ENCODE results near the gene NDUFS6.

Gene NDUFS6

GRCh38 chr5:1818784-1819183 lies 17.6 kb downstream of the NDUFS6 start:
- no peak for DNase-seq

DNA sequence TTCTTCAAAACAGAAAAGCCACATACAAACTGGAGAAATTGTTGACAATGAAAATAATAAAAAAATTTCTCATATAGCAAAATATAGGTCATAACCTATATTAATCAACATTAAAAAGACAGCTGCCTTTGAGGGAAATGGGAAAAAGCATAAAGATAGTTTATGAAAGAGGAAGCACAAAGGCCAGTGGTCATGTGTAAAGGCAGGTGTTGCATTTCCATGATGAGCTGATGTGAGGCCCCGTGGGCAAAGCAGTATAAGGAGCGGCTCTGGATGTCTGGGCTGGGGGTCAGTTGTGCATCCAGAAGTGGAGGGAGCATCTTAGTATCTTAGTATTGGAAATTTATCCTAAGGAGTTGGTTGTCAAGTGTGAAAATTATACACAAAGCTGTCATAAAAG lies 18.3 kb downstream of the NDUFS6 start:
- no peak for DNase-seq

DNA sequence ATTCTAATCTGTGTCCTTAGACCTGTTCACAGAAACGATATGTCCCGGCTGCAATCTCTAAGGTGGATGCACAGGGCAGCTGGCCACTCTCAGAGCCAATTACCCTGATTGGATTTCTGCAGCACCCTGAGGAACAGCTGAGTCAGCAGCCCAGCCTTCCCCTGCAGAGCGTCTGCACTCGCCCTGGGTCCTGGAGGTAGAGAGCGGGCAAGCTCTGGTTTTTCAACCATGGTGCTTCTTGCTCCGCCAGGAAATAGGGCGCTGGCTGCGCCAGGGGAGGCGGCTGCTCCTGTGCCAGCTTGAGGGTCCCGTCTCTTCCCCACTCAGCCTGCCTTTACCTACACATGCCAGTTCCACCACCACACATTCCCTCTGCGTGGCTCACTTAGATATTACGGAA lies 19.2 kb downstream of the NDUFS6 start:
- DNase-seq: no peak

DNA sequence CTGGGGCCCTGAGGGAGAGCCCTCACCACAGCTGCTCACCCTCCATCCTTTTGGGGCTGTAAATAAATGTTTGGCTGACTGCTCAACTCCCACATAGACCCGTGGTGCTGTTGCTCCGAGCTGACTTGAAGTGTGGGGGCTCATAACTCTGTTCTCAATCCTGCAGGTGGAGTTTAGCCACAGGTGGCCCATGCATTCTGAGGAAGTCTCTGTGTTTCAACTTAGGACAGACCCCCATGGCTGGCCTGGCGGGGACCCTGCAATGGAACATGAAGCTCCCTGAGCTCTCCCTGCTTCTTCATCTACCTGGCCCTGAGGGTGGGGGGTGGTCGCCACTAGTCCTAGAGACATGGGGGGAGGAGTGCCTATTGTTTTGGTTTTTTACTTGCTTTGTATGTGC lies 19.7 kb downstream of the NDUFS6 start:
- DNase-seq: no peak

DNA sequence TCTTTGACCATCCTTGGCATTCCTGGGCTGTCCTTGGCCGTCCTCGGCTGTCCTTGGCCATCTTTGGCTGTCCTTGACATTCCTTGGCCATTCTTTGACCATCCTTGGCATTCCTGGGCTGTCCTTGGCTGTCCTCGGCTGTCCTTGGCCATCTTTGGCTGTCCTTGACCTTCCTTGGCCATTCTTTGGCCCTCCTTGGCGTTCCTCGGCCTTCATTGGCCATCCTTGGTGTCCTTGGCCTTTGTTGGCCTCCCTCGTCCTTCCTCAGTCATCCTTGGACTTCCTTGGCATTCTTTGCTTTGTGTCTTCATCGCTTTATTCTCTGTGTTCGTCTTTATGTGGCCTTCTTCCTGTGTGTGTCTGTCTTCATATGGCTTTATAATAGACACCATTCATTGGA lies 20.7 kb downstream of the NDUFS6 start:
- no peak for DNase-seq

DNA sequence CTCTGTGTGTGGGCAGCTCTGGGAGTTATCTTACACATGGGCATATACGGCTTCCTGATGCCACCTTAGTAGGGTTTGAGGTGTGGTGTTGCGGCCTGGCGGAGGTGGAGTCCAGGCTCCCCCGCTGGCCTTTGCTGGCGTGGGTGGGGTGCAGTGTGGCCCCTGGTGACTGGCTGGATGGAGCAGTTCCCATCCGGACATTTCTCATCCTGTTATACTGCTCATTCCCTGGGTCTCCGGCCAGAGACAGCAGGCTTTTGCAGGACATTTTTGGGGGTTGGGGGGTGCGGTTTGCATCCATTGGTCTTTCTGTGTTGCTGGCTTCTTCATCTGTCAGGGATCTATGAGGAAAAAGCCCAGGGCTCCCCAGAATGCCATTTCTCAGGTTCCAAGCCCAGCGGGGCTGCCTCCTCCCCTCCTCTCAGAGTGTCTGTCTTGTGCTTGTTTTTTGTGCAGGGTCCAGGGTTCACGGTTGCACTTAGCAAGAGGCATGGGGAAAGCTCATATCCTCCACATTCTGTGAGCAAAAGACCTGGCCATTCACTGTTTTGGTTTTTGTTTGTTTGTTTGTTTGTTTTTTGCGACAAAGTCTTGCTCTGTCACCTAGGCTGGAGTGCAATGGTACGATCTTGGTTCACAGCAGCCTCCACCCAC lies 22.3 kb downstream of the NDUFS6 start:
- no peak for DNase-seq

DNA sequence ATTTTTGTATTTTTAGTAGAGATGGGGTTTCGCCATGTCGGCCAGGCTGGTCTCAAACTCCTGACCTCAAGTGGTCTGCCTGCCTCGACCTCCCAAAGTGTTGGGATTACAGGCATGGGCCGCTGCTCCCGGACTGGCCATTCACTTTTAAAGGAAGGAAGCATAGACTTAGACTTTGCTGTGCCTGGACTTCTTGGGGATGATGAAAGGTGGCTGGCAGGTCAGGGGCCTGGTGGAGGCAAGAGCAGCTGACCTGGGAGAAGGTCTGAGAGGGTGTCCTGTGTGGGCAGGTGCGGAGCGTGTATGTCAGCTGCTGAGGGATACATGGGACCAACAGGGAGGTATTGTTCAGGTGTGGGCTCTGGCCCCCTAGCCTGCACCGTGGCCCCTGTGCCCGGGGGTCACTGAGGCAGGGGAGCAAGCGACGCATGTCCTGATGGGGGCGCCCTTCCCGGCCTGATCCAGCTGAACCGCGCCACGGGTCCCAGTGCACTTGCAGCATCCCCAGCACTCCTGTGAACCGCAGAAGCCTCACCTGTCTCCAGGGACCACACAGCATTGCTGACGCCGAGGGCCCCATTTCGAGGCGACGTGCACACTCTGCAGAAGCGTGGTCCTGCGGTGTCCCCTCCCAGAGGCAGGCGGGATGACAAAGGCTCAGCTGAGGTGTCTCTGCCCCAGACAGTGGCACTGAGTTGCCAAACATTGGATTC lies 23.1 kb downstream of the NDUFS6 start:
- no peak for DNase-seq

DNA sequence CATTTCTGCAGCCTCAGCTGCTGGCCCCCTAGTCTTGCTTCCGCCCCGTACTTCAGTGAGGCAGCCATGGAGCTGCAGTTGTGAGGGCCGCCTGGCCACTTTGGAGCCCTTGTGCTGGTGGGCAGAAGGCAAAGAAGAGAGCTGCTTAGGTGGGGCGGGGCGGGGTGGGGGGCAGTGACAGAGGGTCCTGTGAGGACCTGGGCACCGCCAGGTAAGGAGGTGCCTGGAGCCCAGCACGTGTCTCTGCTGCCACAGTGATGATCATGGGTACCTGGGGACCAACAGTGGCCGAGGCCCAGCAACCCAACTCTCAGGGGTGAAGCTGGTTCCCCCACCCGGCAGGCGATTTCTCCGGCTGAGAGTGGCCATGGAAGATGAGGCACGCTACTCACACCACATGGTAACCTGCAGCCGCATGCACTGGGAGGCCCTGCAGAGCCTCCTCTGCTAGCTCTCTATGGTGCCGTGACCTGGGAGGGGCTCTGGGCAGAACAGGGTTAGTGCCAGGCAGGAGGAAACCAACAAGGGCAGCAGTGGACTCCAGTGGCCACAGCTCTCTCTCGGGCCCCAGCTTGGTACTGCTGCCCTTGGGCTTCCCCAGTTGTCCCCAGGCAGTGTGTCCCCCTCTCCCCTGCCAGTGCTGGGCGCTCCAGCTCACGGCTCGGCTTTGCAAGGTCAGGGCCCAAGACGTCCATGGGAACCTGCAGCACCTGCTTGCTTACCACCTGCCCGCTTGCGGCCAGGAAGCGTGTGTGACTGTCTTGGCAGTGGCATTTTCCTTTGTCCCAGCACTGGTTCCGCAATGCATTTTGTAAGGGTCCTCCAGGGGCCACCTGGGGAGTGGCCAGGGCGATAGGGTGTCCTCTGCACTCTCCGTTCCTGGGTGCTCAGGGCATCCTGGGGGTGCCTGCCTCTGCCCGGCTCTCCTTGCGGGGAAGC lies 24.0 kb downstream of the NDUFS6 start:
- DNase-seq: no peak

DNA sequence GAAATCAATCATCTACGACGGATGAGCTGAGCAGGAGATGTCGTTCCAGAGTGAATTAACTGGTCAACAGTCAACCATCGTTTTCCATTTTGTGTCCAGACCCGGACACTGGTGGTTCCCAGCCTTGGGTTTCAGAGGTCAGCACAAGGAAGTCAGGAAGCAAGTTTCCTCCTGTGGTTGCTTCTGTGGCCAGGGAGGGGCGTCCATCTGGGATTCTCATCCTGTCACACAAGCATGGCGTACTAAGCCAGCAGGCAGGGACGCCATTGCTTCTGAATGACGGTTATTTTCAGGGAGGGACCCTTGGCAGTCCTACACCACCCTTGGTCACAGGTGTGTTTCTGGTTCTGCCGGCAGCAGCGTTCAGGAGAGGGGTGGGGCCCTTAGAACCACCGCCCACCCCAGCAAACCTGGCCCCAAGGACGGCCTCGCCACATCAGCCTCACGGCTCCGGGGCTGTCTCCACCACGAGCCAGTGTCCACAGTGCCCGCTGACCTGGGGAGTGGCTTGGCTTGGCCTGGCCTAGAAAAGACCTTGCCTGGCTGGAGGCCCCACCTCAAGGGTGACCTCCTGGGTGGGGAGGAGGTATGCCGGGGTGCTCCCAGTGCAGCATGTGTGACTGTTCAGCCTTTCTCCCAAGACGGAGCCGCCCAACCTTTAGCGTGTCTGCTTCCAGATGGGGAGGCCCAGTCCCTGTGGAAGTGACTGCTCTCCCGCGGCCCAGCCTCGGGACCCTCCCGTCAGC lies 25.2 kb downstream of the NDUFS6 start:
- no peak for DNase-seq

DNA sequence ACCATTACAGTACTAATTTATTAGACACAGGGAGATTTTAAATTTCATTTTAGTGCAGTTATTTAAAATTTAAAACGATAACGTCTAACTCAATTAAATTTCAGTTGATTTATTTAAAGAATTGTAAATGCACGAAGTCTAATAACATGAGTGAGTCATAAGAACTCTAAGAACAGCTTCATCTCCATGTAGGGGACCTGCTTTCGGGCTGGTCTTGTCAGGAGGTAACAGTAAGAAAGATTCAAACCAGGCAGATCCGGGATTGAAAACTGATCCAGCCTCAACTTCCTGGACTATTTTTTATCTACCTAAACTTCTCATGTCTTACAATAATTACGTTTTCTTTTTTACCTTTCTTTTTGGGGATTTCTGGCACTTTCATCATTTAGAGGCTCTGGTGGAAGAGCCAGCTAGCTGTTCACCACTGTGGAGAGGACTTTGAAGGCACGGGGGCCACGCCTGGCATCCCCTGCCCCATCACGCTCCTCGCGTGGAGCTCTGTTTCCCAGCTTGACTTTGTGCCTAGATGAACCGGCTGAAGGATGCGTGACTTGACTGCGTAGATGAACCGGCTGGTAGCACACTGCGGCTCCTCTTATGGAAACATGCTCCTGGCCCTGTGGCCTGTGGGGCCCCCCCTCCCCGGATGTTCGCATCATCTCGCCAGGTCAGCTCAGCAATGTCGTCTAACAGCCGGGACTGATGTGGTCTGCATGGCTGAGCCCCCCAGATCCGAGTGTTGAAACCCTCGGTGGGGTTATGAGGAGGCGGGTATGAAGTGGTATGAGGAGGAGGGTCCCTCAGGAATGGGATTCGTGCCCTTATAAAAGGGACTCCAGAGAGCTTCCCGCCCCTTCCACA lies 26.0 kb downstream of the NDUFS6 start:
- no peak for DNase-seq

DNA sequence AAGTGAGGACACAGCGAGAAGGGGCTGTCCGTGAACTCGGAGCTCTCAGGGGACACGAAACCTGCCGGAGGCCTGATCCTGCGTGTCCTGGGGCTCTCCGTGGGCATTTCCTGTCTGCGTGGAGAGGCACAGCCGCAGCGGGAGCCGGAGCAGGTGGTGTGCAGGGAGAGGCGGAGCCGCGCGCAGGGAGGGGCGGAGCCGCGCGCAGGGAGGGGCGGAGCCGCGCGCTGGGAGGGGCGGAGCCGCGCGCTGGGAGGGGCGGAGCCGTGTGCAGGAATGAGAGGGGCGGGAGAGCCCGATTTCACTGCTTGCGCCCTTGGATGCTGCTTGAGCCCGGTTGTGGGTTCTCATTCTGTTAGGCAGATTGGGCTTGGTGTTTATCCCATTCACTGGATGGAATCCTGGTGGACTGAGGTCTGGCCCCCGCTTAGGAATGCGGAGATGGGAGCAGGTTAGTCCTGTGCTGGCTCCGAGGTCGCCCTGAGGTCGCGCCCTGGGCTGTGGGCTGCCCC lies 26.7 kb downstream of the NDUFS6 start:
- no peak for DNase-seq

DNA sequence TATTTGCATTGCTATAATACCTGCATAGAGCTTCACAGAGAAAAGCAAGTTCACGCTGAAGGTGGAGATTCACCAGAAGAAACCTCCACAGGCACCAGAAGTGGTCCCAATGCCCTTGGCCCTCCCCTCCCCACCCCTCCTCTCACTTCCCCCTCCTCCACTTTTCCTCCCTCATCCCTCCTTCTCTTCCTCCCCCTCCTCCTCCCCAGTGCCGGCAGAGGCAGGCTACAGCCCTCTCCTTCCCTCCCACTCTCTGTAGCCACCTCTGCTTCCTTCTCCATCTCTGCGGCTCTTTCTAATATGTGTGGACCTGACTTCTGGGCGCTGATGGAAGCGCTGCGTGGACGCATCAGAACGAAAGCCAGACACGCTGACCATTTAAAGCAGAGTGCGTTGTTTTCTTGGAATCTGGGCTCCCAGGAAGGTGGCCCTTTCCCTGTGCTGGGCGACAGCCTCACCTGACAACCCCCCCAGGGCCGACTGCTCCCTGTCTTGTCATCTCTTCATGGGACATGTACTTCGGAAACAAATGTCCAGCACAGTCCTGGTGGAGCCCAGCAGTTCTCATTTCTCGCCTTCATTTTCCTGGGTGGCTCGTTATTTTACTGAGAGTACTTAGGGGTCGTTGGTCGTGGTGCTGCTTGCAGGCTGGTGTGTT lies 29.5 kb downstream of the NDUFS6 start:
- DNase-seq: no peak

GRCh38 chr5:1831257-1831656 lies 30.1 kb downstream of the NDUFS6 start:
- DNase-seq: no peak

GRCh38 chr5:1831677-1832313 lies 30.6 kb downstream of the NDUFS6 start:
- DNase-seq: no peak

- DNase-seq: no peak
Observed at GRCh38 chr5:1832511-1833250, 31.5 kb downstream of the NDUFS6 start.

- no peak for DNase-seq
Observed at GRCh38 chr5:1833264-1834021, 32.2 kb downstream of the NDUFS6 start.

- DNase-seq: no peak
Observed at GRCh38 chr5:1834022-1834551, 32.9 kb downstream of the NDUFS6 start.

DNA sequence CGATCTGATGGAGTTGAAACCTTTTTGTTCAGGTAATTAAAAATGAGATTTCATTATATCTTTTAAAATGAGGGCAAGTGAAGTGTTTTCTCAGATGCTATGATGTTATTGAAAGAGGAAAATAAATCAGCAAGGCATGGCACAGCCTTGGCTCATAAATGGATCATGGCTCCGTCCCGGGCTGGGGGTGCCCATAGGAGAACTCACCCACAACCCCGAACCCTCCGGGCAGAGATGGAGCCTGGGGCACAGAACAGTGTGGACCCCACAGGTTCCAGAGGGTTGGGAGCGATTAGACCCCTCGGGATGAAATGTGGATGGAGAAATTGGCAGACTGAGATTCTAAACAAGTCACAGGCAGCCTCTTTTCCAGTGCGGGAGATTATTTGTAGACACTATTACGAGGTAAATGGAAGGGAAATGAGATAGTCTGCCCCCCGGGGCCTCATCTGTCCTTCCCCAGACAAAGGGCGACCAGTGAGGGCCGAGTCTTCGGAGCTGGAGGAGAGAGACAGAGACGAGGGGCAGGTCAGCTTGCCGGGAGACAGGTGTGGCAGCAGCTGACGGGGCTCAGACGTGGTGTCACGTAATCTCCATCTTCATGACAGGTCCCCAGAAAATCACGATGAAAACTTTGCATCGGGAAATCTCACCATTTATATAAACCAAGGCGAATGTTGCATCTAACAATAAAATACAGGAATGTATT lies 33.7 kb downstream of the NDUFS6 start:
- no peak for DNase-seq
